GM19372 (cell line): ENCODE data around the gene COX4I2.
"Not testable (repeated sequence)": the region's sequence is repeated elsewhere in the genome, so short reads cannot be mapped to it uniquely, and the experiment has no call there.

Source experiments
- ATAC-seq: cut with Tn5 transposase; IDR thresholded peaks from one replicate; pipeline ENCODE4 v1.9.1; 2021; ENCODE audit warnings: mild to moderate bottlenecking, low read depth, moderate library complexity; ENCODE audit not compliant: unreplicated experiment

Gene COX4I2

DNA sequence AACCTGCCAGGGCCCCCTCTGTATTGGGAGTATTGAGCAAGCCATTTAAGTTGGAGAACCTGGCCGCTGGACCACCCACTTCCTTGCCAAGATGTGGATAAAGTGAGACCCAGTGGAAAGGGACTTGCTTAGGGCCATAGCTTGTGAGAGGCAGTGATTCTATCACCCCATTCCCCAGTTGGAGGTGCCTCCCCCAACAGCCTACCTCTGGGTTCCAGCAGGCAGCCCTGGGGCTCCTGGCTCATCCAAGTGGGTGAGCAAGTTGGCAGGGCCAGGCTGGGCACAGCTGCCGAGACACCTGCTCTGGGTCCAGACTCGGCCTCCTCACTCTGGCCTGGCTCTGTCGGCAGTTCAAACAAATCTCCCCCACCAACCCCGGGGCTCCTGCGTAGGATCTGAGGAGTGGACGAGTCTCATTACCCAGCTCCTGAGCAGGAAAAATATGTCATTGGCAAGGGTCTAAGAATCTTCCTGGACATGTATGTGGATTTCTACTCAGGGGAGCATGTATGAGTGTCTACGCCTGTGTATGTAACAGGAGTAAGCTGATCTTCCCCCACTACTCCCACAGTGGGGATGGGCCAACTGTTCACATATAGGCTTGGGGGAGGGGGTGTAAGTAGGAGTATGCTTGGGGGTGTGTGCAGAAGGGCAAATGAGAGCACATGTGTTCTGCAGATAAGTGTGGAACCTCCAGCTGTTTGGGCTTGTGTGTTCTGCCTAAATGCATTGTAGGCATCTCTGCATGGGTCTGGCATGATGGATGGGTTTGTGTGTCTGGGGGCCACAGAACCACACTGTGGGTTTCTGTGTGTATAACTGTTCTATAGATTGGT is 30.7 kb upstream of the COX4I2 start:
- ATAC-seq, result no peak

DNA sequence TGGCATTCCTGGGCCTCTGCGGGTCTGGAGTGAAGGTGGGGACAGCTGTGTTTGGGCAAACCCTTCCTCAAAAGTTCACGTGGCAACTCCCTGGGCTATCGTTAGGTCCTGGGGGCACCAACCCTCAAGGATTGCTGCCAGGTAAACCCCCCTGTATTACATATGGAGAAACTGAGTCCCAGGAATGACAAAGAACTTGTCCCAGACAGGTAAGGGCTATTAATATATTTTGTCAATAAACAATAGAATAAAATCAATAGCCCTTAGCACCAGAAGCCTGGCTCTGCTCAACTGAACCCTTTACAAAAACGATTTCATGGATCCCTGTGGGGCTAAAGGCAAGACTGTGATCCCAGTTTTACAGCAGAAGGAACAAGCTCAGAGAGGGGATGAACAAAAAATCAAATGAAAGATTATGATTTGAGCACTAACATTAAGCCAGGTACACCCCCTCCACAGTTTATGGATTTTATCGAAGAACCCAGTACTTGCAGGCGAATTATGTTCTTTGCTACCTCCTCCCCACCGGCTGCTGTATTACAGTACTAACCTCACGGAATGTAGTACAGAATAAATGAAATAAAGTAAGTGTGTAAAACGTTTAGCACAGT is 30.0 kb upstream of the COX4I2 start:
- ATAC-seq, result no peak

DNA sequence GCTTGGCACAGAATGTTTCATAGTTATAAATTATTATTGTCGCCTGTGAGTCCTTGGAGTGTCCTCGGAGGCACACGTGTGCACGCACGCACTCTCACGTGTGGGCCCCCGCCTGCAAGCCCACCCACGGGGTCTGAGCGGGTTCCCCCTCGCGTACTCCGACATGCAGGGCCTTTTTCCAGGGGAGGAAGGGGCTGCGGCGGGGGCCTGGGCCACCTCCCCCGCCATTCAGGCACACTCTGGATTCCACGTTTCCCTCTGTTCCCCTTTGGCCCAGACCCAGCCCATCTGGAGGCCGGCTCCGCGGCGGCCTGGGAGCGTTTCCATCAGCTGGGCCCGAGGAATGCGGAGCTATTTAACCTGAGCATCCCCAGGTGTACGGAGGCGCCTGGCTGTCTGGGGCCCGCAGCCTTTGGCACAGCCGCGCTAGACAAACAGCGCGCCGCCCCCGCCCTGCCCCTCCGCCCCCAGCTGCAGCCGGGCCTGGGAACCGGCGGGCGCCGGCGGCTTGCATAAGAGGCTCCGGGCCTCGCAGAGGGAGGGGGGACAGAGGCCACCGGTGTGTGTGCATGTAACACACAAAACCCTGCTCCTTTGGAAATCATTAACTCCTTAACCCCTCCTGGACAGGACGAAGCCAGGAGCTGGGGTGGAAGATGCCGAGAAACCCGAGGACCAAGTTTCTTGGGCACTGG is 29.3 kb upstream of the COX4I2 start:
- ATAC-seq, result no peak

DNA sequence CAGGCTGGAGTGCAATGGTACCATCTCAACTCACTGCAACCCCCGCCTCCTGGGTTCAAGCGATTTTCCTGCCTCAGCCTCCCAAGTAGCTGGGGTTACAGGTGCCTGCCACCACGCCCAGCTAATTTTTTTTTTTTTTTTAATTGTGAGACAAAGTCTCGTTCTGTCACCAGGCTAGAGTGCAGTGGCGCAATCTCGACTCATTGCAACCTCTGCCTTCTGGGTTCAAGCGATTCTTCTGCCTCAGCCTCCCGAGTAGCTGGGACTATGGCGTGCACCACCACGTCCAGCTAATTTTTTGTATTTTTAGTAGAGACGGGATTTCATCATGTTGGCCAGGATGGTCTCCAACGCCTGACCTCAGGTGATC is 25.5 kb upstream of the COX4I2 start:
- not testable (repeated sequence) for ATAC-seq

DNA sequence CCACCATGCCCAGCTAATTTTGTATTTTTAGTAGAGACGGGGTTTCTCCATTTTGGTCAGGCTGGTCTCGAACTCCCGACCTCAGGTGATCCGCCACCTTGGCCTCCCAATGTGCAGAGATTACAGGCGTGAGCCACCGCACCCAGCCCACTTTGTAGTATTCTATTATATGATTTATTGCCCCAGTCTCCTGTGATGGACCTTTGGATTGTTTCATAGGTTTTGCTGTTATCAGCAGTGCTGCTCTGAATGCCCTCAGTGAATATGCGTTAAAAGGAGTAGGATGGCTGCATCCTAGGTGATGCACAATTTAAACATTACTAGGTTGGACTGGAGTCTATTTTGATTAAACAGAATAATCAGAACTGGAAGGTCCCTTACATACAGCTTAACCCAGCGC is 22.3 kb upstream of the COX4I2 start:
- ATAC-seq, result no peak

DNA sequence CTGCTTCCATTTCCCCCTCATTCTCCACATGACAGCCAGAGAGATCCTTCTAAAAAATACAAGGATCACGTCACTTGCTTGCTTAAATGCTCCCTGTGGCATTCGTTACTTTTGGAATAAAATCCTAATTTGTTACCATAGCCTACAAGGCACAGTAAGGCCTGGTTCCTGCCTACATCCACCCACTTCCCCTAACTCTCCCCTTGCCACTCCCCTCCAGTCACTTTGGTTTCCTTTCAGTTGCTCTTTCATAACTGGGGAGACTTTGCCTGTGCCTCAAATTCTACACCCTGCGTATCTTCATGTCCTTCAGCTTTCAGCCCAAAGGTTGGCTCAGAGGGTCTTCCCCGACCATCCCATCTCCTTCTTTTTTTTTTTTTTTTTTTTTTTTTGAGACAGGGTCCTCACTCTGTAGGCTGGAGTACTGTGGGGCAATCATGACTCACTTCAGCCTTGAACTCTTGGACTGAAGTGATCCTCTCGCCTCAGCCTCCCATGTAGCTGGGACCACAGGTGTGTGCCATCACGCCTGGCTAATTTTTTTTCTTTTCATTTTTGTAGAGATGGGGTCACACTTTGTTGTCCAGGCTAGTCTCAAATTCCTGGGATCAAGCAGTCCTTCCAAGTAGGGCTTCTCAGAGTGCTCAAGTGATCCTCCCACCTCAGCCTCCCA is 20.1 kb upstream of the COX4I2 start:
- ATAC-seq, result no peak

DNA sequence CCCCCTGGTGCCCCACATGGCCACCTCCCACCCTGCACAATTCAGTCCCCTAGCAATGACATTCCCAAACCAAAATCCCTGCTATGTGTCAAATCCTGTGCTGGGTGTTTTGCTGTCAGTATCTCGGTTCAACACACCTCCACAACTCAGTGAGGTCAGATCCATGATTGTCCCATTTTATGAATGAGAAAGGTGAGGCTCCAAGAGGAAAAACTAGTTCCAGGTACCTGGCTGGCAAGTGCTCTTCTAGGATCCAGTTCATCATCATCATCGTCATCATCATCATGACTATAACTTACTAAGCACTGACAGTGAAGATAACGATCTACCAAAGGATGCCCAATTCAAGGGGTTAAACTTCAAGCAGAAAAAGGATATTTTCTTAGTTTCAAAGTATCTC is 17.5 kb upstream of the COX4I2 start:
- ATAC-seq, result no peak

DNA sequence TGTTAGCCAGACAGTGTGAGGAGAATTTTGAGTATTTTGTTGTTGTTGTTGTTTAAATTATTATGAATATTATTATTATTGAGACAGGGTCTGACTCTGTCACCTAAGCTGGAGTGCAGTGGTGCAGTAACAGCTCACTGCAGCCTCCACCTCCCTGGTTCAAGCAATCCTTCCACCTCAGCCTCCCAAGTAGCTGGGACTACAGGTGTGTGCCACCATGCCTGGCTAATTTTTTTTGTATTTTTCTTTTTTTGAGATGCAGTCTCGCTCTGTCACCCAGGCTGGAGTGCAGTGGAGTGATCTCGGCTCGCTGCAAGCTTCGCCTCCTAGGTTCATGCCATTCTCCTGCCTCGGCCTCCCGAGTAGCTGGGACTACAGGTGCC is 14.6 kb upstream of the COX4I2 start:
- ATAC-seq, result not testable (repeated sequence)

DNA sequence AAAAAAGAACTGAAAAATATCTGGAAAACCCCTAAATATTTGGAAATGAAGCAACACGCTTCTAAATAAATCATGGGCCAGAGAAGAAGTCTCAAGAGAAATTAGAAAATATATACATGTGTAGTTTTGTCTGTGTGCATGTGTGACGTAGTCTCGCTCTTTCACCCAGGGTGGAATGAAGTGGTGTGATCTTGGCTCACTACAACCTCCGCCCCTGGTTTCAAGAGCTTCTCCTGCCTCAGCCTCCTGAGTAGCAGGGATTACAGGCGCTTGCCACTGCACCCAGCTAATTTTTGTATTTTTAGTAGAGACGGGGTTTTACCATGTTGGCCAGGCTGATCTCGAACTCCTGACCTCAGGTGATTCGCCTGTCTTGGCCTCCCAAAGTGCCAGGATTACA is 11.2 kb upstream of the COX4I2 start:
- not testable (repeated sequence) for ATAC-seq

DNA sequence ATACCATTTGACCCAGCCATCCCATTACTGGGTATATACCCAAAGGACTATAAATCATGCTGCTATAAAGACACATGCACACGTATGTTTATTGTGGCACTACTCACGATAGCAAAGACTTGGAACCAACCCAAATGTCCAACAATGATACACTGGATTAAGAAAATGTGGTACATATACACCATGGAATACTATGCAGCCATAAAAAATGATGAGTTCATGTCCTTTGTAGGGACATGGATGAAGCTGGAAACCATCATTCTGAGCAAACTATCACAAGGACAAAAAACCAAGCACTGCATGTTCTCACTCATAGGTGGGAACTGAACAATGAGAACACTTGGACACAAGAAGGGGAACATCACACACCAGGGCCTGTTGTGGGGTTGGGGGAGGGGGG is 9.7 kb upstream of the COX4I2 start:
- ATAC-seq, result not testable (repeated sequence)

DNA sequence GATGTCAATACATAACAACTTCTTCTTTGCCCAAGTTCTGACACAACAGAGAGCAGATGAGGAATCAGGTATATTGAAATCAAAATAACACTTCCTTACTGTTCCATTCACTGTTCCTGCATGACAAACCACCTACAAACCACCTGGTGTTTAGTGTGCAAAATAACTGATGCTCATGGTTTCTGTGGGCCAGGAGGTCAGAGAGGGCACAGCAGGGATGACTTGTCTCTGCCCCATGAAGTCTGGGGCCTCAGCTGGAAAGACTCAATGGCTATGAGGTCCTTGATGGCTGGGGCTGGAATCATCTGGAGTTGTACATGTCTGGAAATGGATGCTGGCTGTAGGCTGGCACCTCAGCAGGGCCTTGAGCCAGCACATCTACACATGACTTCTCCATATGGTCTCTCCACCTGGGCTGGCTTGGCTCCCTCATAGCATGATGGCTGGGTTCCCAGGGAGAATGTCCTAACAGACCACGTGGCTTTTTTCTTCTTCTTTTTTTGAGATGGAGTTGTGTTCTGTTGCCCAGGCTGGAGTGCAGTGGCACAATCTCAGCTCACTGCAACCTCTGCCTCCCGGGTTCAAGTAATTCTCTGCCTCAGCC is 7.4 kb upstream of the COX4I2 start:
- no peak for ATAC-seq

DNA sequence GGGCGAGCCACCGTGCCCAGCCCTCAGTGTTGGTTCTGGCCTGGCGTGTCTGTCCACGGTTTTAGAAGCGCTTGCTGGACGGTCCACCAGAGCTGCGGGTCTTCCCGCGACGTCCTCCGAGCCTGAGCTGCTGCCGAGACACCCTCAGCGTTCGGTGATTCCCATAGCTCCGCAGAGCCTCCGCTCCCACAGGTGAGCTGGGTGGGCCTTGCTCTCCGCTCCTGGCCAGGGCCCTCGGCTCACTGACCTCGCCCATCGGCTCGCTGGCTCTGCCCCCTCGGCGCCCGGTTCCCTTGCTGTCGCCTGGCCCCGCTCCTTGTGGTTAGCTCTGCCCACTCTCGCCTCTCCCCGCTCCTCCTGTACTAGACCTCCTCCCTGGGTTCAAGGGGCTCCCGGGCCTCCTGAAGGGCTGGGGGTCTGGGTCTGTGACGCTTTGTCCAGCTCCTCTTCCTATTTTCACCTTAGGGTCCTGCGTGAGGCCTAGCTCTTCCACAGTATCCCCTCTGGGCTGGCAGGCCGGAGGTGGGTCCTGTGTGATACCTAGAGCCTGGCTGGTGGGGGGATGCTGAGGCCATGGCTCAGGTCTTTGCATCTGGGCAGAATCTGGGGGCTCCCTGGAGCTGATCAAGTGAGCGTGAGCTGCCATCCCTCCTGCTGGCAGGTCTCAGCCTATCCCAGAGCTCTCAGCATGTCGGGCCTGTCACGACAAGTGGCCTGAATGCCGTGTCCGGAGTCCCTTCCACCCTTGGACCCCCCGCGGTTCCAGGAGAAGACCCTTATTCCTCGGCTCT is 5.0 kb upstream of the COX4I2 start:
- no peak for ATAC-seq

DNA sequence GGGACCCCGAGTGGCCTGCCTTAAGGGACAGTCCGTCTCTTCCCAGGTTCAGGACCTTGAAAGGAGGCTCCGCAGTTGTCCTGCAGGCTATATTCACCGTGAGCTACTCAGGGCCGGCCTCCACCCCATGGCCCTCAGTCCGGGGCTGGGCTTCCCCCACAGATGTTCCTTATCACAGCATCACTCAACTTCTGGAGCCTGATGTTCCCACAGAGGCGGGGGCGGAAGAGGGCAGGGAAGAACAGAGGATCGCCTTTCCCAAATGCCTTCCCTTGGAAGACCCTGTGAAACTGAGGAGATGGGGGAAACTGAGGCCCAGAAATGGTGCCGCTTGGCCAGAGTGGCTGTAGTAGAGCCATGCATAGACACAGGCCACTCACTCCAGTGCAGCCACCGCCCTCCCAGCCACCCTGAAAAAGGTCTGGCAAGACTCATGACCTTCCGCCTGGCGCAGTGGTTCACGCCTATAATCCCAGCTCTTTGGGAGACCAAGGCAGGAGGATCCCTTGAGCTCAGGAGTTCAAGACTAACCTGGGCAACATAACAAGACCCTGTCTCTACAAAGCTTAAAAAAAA is 4.3 kb upstream of the COX4I2 start:
- ATAC-seq, result no peak

DNA sequence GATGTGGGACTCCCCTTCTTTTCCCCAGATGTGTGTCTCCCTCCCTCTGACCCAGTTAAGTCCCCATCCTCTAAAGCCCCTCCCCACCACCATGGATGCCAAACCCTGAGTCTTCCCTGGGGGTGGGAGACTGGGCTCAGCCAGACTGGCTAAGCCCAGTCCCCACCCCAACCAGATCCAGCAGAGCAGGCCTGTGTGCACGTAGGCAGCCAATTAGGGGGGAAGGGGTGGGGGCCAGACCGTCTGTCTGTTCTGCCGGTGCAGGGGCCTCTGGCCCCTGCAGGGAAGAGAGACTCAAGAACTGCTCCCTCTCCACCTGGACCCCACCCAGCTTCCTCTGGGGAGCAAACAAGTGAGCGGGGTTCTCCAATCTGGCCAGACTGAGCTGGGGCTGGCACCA is 605 bp downstream of the COX4I2 start:
- no peak for ATAC-seq

DNA sequence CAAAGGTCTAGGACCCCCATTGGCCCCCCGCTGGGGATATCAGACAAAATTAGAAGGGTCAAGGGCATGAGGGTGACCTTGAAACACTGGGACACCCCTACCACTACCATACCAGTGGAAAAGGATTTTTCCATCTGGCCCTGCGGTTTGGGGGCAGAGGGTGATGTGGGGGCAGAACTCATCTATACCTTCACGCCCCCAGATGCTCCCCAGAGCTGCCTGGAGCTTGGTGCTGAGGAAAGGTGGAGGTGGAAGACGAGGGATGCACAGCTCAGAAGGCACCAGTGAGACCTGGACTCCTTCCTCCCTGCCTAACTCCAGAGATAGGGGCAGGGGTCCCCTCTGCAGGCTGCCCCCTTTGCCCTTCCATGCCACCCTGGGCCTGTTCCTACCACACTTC is 1.1 kb downstream of the COX4I2 start:
- ATAC-seq, result no peak

DNA sequence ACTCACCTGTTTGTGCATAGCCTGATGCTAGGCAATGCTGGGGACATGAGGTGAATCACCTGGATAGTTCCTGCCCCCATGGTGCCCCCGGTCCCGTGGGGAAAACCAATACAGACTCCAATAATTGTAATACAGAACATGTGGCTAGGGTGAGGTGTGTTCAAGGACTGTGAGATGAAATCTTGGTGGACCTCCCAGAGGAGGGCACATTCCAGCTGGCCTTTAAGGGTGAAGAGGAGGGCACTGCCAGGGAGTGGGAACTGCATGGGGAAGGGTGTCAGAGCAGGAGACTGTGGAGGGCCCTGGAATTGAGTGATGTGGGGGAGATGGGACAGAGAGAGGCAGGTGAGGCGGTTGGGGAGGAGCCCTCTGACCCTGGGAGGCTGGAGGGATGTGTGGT is 2.5 kb downstream of the COX4I2 start:
- no peak for ATAC-seq

DNA sequence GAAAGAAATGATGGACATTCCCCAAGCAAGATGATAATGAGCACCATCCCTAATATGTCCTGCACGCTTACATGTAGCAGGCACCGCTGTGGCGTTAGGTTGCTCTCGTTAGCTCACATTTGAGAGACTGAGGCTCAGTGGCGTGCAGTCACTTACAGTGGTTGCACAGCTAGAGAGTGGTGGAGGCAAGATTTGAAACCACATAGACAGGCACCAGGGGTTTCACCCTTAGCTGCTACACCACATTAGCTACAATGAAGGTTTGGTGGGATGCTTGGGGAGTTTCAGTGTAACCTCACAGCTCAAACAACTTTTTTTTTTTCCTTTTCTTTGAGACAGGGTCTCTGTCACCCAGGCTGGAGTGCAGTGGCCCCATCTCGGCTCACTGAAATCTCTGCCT is 3.7 kb downstream of the COX4I2 start:
- no peak for ATAC-seq

DNA sequence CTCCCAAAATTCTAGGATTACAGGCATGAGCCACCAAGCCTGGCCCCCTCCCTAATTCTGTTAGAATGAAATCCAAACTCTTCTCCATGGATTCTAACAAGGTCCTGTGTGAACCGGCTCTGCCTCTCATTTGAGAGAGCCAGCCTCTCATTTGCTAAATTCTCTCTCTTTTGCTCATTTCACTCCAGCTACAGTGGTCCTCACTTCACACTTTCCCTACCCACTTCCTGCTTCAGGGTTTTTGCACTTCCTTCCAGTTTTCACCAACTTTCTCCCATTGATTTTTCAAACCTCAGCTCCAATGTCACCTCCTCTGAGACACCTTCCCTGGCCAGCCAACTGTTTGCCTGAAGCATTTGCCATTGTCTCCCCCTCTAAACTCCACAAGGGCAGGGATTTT is 5.1 kb downstream of the COX4I2 start:
- ATAC-seq, result no peak

DNA sequence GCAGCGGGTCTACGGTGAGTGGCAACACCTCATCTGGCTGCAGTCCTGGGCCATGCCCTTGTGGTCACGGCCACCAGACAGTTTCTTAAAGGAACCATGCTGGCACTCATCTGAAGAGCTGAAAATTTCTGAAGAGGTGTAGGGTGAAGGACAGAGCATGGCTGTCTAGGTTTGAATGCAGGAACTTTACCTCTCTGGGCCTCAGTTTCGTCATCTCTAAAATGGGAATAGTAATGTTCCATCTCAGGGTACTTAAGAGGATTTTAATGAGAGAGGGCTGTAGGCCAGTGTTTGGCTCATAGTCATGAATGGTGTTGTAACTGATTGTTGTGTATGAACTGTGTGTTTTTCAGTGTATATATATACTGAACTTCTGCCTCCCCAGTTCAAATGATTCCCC is 5.8 kb downstream of the COX4I2 start:
- no peak for ATAC-seq

DNA sequence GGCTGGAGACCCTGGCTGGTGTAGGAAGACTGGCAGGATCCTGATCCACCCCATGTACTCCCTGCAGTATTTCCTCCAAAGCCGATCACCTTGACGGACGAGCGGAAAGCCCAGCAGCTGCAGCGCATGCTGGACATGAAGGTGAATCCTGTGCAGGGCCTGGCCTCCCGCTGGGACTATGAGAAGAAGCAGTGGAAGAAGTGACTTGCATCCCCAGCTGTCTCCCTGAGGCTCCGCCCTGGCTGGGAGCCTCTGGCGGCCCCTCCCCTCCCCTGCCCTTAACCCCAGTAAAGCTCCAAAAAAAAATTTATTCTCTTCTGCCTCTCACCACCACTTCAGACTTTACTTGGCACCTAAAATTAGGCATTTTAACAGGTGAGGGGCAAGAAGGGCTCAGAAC is 7.0 kb downstream of the COX4I2 start:
- ATAC-seq, result no peak
